OCI-LY7 (cell line): ENCODE results near the gene ENTPD1. TPM values are rescaled to one million over a fixed set of nuclear protein-coding genes. Genes with fewer than 3 reads are reported as not detected.

Experiments
- BruUV-seq: library from RNA; stranded (reverse); fragments of 400-500 nt; replicated peaks from 2 replicates; lab custom pipeline; 2021; lab: Mats Ljungman, UMichigan
- CTCF ChIA-PET: fragments of 300-600 bp; sonication (Branson Sonifier 250); formaldehyde crosslinking; loops from one replicate; lab custom pipeline; 2022; ENCODE audit warnings: antibody characterized with exemption; ENCODE audit not compliant: unreplicated experiment; lab: Charles Lee
- POLR2A ChIA-PET: fragments of 300-600 bp; sonication (Branson Sonifier 250); formaldehyde crosslinking; loops from one replicate; lab custom pipeline; 2022; ENCODE audit warnings: antibody characterized with exemption; lab: Charles Lee
- DNase-seq: peaks from one replicate; pipeline ENCODE4 v3.0.0-alpha.2; 2015; ENCODE audit warnings: low spot score
- H2AFZ ChIP-seq: fragments of 200-600 bp; sonication (generic), shearing (Covaris generic); 2 replicates; pipeline ENCODE4 v1.6.1; 2014; ENCODE audit warnings: mild to moderate bottlenecking, antibody characterized with exemption, low read length, moderate library complexity
- H3K27ac ChIP-seq: fragments of 200-600 bp; sonication (generic); 2 replicates; pipeline ENCODE4 v1.5.1; 2014; ENCODE audit warnings: mixed run types, low read depth, mild to moderate bottlenecking, moderate library complexity, low read length, inconsistent platforms; ENCODE audit not compliant: poor library complexity, severe bottlenecking
- H3K36me3 ChIP-seq: fragments of 200-600 bp; sonication (generic); 2 replicates; pipeline ENCODE4 v1.6.1; 2014; ENCODE audit warnings: mild to moderate bottlenecking, antibody characterized with exemption, low read length, moderate library complexity, mixed read lengths; ENCODE audit not compliant: insufficient read depth
- H3K4me1 ChIP-seq: fragments of 200-600 bp; sonication (generic); 2 replicates; pipeline ENCODE4 v1.5.1; 2014; ENCODE audit warnings: mild to moderate bottlenecking, low read length; ENCODE audit not compliant: insufficient read depth, poor library complexity, severe bottlenecking
- H3K4me2 ChIP-seq: fragments of 200-600 bp; sonication (generic); 2 replicates; pipeline ENCODE4 v1.6.1; 2014; ENCODE audit warnings: mild to moderate bottlenecking, low read length
- H3K4me3 ChIP-seq: fragments of 200-600 bp; sonication (generic); 2 replicates; pipeline ENCODE4 v1.5.1; 2014; ENCODE audit warnings: mild to moderate bottlenecking, low read depth, low read length; ENCODE audit not compliant: poor library complexity, severe bottlenecking
- H3K79me2 ChIP-seq: fragments of 200-600 bp; sonication (generic); 2 replicates; pipeline ENCODE4 v1.6.1; 2016; ENCODE audit warnings: low read depth, mild to moderate bottlenecking, low read length, moderate library complexity, mixed read lengths; ENCODE audit not compliant: insufficient read depth
- H3K9me2 ChIP-seq: fragments of 200-600 bp; sonication (generic); 2 replicates; pipeline ENCODE4 v1.6.1; 2016; ENCODE audit warnings: mild to moderate bottlenecking, low read length, mixed read lengths; ENCODE audit not compliant: insufficient read depth
- H3K9me3 ChIP-seq: fragments of 200-600 bp; sonication (generic); 2 replicates; pipeline ENCODE4 v1.6.1; 2014; ENCODE audit warnings: mild to moderate bottlenecking, mixed run types, low read length, mixed read lengths
- H4K20me1 ChIP-seq: fragments of 200-600 bp; sonication (generic); 2 replicates; pipeline ENCODE4 v1.6.1; 2014; ENCODE audit warnings: mild to moderate bottlenecking, antibody characterized with exemption, low read length, moderate library complexity, mixed read lengths; ENCODE audit not compliant: insufficient read depth
- EZH2phosphoT487 ChIP-seq: fragments of 200-600 bp; sonication (generic); IDR thresholded peaks from 2 replicates; pipeline ENCODE4 v1.6.1; 2018; ENCODE audit warnings: low read depth, borderline replicate concordance, mild to moderate bottlenecking, mixed run types, antibody characterized with exemption, low read length, moderate library complexity, mixed read lengths
- intact Hi-C: fragments of 100-400 bp; cut with micrococcal nuclease; formaldehyde crosslinking; loops from one replicate; pipeline ENCODE4 v1.10.0; 2022; ENCODE audit not compliant: unreplicated experiment
- total RNA-seq, 2 experiments: library from RNA; depleted of rRNA in 1 of 2; stranded (reverse); fragments of >200 nt in 1 of 2; shearing (Covaris generic) in 1 of 2; gene quantifications; 2 replicates each; pipeline ENCODE4 v1.2.3, GENCODE V29; 2014 to 2022
- TF ChIP-seq, protein P1 (sequence below): fragments of 200-600 bp; sonication (generic); conservative IDR thresholded peaks from 2 replicates; pipeline ENCODE4 v1.5.1; 2014; ENCODE audit warnings: mild to moderate bottlenecking, antibody characterized with exemption, low read length, moderate library complexity, mixed read lengths

Gene ENTPD1
- total RNA-seq, 2 experiments from 2014 or later, result 5.1 to 6.7 TPM

GRCh38 chr10:95810198-95810976 lies 54.4 kb downstream of the ENTPD1 start:
- no peaks in the 10 kb centered on the region for H3K9me2 ChIP-seq
- DNase-seq, result no peak
- CTCF ChIA-PET, result no interaction called here
- peaks cover 6% of the 10 kb centered on the region for H3K4me1 ChIP-seq
- intact Hi-C loops, result no loop called here
- H3K36me3 ChIP-seq, result no peaks in the 10 kb centered on the region
- 0 out of 2 replicates have a peak, but pooled peaks cover 6% of the 10 kb centered on the region for H3K9me3 ChIP-seq
- TF ChIP-seq, protein P1, sequence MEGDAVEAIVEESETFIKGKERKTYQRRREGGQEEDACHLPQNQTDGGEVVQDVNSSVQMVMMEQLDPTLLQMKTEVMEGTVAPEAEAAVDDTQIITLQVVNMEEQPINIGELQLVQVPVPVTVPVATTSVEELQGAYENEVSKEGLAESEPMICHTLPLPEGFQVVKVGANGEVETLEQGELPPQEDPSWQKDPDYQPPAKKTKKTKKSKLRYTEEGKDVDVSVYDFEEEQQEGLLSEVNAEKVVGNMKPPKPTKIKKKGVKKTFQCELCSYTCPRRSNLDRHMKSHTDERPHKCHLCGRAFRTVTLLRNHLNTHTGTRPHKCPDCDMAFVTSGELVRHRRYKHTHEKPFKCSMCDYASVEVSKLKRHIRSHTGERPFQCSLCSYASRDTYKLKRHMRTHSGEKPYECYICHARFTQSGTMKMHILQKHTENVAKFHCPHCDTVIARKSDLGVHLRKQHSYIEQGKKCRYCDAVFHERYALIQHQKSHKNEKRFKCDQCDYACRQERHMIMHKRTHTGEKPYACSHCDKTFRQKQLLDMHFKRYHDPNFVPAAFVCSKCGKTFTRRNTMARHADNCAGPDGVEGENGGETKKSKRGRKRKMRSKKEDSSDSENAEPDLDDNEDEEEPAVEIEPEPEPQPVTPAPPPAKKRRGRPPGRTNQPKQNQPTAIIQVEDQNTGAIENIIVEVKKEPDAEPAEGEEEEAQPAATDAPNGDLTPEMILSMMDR, result no peak
- no peak for TF ChIP-seq EZH2phosphoT487
- no peak overlapping the region for H3K27ac ChIP-seq
- no peak overlapping the region for H2AFZ ChIP-seq
- no peak overlapping the region for H3K4me3 ChIP-seq
- POLR2A ChIA-PET, result no interaction called here
- BruUV-seq, result no TSS peak
- H3K4me2 ChIP-seq, result no peak overlapping the region
- no peaks in the 10 kb centered on the region for H4K20me1 ChIP-seq
- H3K79me2 ChIP-seq, result no peaks in the 10 kb centered on the region

GRCh38 chr10:95813054-95813685 lies 57.2 kb downstream of the ENTPD1 start:
- H3K9me2 ChIP-seq, result no peaks in the 10 kb centered on the region
- no peak overlapping the region for H3K4me2 ChIP-seq
- BruUV-seq, result no TSS peak
- 0 out of 2 replicates have a peak, but pooled peaks cover 6% of the 10 kb centered on the region for H3K9me3 ChIP-seq
- no peaks in the 10 kb centered on the region for H4K20me1 ChIP-seq
- DNase-seq, result no peak
- H3K4me1 ChIP-seq, result peaks cover 6% of the 10 kb centered on the region
- no peak for TF ChIP-seq EZH2phosphoT487
- TF ChIP-seq, protein P1, result no peak
- intact Hi-C loops, result no loop called here
- H3K79me2 ChIP-seq, result no peaks in the 10 kb centered on the region
- POLR2A ChIA-PET, result interaction anchor here (0.6 to 1.2 kb wide), 3 partner anchors 8 to 851 kb away, joined by 3 to 6 read pairs (median 4); no protein-coding TSS in a partner anchor
- H3K4me3 ChIP-seq, result no peak overlapping the region
- no peak overlapping the region for H3K27ac ChIP-seq
- H3K36me3 ChIP-seq, result no peaks in the 10 kb centered on the region
- H2AFZ ChIP-seq, result no peak overlapping the region
- CTCF ChIA-PET, result no interaction called here
